H1 (cell line): ENCODE results near the gene NTRK2. TPM values are rescaled to one million over a fixed set of nuclear protein-coding genes. Genes with fewer than 3 reads are reported as not detected.

Experiments
- CTCF ChIA-PET: fragments of 300-600 bp; sonication (Branson Sonifier 250); formaldehyde crosslinking; loops from one replicate; lab custom pipeline; 2021; ENCODE audit not compliant: partially characterized antibody; lab: Charles Lee
- POLR2A ChIA-PET: fragments of 300-600 bp; sonication (Branson Sonifier 250); formaldehyde crosslinking; loops from one replicate; lab custom pipeline; 2021; ENCODE audit warnings: inconsistent platforms; ENCODE audit not compliant: partially characterized antibody; lab: Charles Lee
- DNase-seq, 2 experiments: peaks; one replicate each; pipeline versions ENCODE4 v3.0.0 to v3.0.0-alpha.2; 2010 to 2022; ENCODE audit warnings: low spot score in 2 of 2, low read depth in 1 of 2, mixed read lengths in 1 of 2
- FAIRE-seq: peaks from 2 replicates; lab custom pipeline; 2011; peaks lifted over from hg19 to GRCh38; lab: Jason Lieb, UNC
- H2AFZ ChIP-seq: 2 replicates; pipeline ENCODE4 v1.8.1; 2012; ENCODE audit warnings: low read length, inconsistent platforms
- H2AK5ac ChIP-seq: 2 replicates; pipeline ENCODE4 v1.6.1; 2013; ENCODE audit warnings: low read depth, low read length
- H2BK120ac ChIP-seq: replicated peaks from 2 replicates; pipeline ENCODE3; 2013; ENCODE audit warnings: low read depth, low read length, inconsistent platforms
- H2BK12ac ChIP-seq: 2 replicates; pipeline ENCODE4 v1.6.1; 2013; ENCODE audit warnings: low read depth, low read length
- H2BK15ac ChIP-seq: 2 replicates; pipeline ENCODE4 v1.6.1; 2013; ENCODE audit warnings: low read length
- H2BK20ac ChIP-seq: 2 replicates; pipeline ENCODE4 v1.6.1; 2013; ENCODE audit warnings: low read length
- H2BK5ac ChIP-seq: 2 replicates; pipeline ENCODE4 v1.6.1; 2013; ENCODE audit warnings: low read depth, low read length
- H3K14ac ChIP-seq: 2 replicates; pipeline ENCODE4 v1.6.1; 2013; ENCODE audit warnings: inconsistent platforms; ENCODE audit not compliant: insufficient read length
- H3K18ac ChIP-seq: 2 replicates; pipeline ENCODE4 v1.6.1; 2013; ENCODE audit warnings: low read length; ENCODE audit errors: extremely low read depth
- H3K23ac ChIP-seq: 2 replicates; pipeline ENCODE4 v1.6.1; 2013; ENCODE audit warnings: inconsistent platforms; ENCODE audit not compliant: insufficient read length
- H3K23me2 ChIP-seq: 2 replicates; pipeline ENCODE4 v1.6.1; 2013; ENCODE audit warnings: low read depth, low read length
- H3K27ac ChIP-seq: 2 replicates; pipeline ENCODE4 v1.6.1; 2011; ENCODE audit warnings: low read depth, low read length, inconsistent platforms
- H3K27me3 ChIP-seq, 4 experiments: replicated peaks in 1 of 4; 1 replicate in 1 of 4; 2 replicates in 3 of 4; pipeline versions ENCODE4 v1.6.1 to v1.8.1; 2011 to 2013; ENCODE audit warnings: low read length in 3 of 4, mild to moderate bottlenecking in 3 of 4, inconsistent platforms in 2 of 4, mixed read lengths in 2 of 4, moderate library complexity in 1 of 4; ENCODE audit not compliant: control insufficient read depth in 3 of 4, insufficient read depth in 3 of 4; ENCODE audit errors: extremely low read depth in 1 of 4
- H3K36me3 ChIP-seq, 4 experiments: 2 replicates each; pipeline versions ENCODE4 v1.6.1 to v1.8.1; 2011 to 2013; ENCODE audit warnings: mild to moderate bottlenecking in 4 of 4, low read length in 3 of 4, moderate library complexity in 2 of 4, control low read depth in 1 of 4, inconsistent platforms in 1 of 4; ENCODE audit not compliant: insufficient read depth in 4 of 4, control insufficient read depth in 2 of 4
- H3K4ac ChIP-seq: replicated peaks from 2 replicates; pipeline ENCODE3; 2013; ENCODE audit warnings: low read length, low read depth, mixed read lengths, inconsistent platforms; ENCODE audit not compliant: insufficient read length
- H3K4me1 ChIP-seq, 4 experiments: replicated peaks in 1 of 4; 1 replicate in 1 of 4; 2 replicates in 3 of 4; pipeline versions ENCODE4 v1.6.1 to v1.8.1; 2011 to 2013; ENCODE audit warnings: low read length in 3 of 4, inconsistent platforms in 2 of 4, mixed read lengths in 1 of 4; ENCODE audit not compliant: insufficient read depth in 4 of 4, control insufficient read depth in 3 of 4
- H3K4me2 ChIP-seq, 2 experiments: 2 replicates each; pipeline versions ENCODE4 v1.6.1 to v1.8.1; 2011 to 2013; ENCODE audit warnings: low read depth in 2 of 2, low read length in 2 of 2, control low read depth in 1 of 2, inconsistent platforms in 1 of 2, mild to moderate bottlenecking in 1 of 2; ENCODE audit not compliant: insufficient read depth in 1 of 2
- H3K4me3 ChIP-seq, 4 experiments: fragments of 200-600, 300-600 bp in 1 of 4; sonication (generic), shearing (Covaris generic), sonication (Bioruptor Twin) in 1 of 4; 2 replicates each; pipeline versions ENCODE4 v1.5.1 to v1.8.1; 2011 to 2016; ENCODE audit warnings: low read length in 4 of 4, low read depth in 3 of 4, control low read depth in 2 of 4, inconsistent platforms in 2 of 4, mild to moderate bottlenecking in 2 of 4, mixed read lengths in 1 of 4, moderate library complexity in 1 of 4; ENCODE audit not compliant: insufficient read depth in 2 of 4; ENCODE audit errors: extremely low read depth in 1 of 4
- H3K56ac ChIP-seq: replicated peaks from 2 replicates; pipeline ENCODE3; 2013; ENCODE audit warnings: low read depth, mild to moderate bottlenecking, mixed read lengths, low read length, inconsistent platforms; ENCODE audit not compliant: insufficient read length
- H3K79me1 ChIP-seq: 2 replicates; pipeline ENCODE4 v1.6.1; 2013; ENCODE audit warnings: low read depth, low read length, control low read depth
- H3K79me2 ChIP-seq, 2 experiments: 2 replicates each; pipeline versions ENCODE4 v1.6.1 to v1.8.1; 2012 to 2013; ENCODE audit warnings: low read length in 2 of 2, mild to moderate bottlenecking in 2 of 2, inconsistent platforms in 1 of 2; ENCODE audit not compliant: insufficient read depth in 2 of 2, control insufficient read depth in 1 of 2
- H3K9ac ChIP-seq, 4 experiments: replicated peaks in 1 of 4; 1 replicate in 1 of 4; 2 replicates in 3 of 4; pipeline versions ENCODE4 v1.6.1 to v1.8.1; 2011 to 2013; ENCODE audit warnings: low read depth in 3 of 4, low read length in 3 of 4, control low read depth in 2 of 4, mild to moderate bottlenecking in 2 of 4, moderate library complexity in 2 of 4, inconsistent platforms in 1 of 4; ENCODE audit errors: extremely low read depth in 1 of 4
- H3K9me3 ChIP-seq, 2 experiments: 2 replicates each; pipeline versions ENCODE4 v1.6.1 to v1.8.1; 2012 to 2013; ENCODE audit warnings: mild to moderate bottlenecking in 2 of 2, moderate library complexity in 2 of 2, control low read depth in 1 of 2, inconsistent platforms in 1 of 2, low read depth in 1 of 2, low read length in 1 of 2, mixed read lengths in 1 of 2; ENCODE audit not compliant: insufficient read depth in 2 of 2
- H4K20me1 ChIP-seq, 2 experiments: replicated peaks in 1 of 2; 2 replicates each; pipeline versions ENCODE3 to v1.8.1; 2011 to 2013; ENCODE audit warnings: inconsistent platforms in 2 of 2, low read length in 2 of 2, mild to moderate bottlenecking in 1 of 2; ENCODE audit not compliant: insufficient read depth in 2 of 2, control insufficient read depth in 1 of 2
- H4K5ac ChIP-seq: 2 replicates; pipeline ENCODE4 v1.6.1; 2013; ENCODE audit warnings: low read length, low read depth, mixed read lengths, inconsistent platforms; ENCODE audit not compliant: insufficient read length
- H4K8ac ChIP-seq: 2 replicates; pipeline ENCODE4 v1.8.0; 2013; ENCODE audit warnings: mild to moderate bottlenecking, moderate library complexity, low read length, inconsistent platforms; ENCODE audit not compliant: insufficient read depth; ENCODE audit errors: extremely low read depth
- H4K91ac ChIP-seq: replicated peaks from 2 replicates; pipeline ENCODE3; 2013; ENCODE audit warnings: low read length, mixed read lengths, inconsistent platforms; ENCODE audit not compliant: insufficient read length
- ASH2L ChIP-seq: fragments of 200-600, 300-600 bp; sonication (generic); IDR thresholded peaks from one replicate; pipeline ENCODE4 v1.7.1; 2017; ENCODE audit warnings: low read length
- WGBS, 2 experiments: shearing (Covaris generic) in 1 of 2; methylation state at CpG; one replicate each; pipeline versions ENCODE4 v1.1.6 to v1.1.7; 2013 to 2015; ENCODE audit warnings: low lambda C conversion rate in 2 of 2, mixed read lengths in 2 of 2, inconsistent platforms in 1 of 2, low coverage in 1 of 2, missing lambda C conversion rate in 1 of 2; ENCODE audit not compliant: insufficient replicate concordance in 2 of 2, insufficient coverage in 1 of 2, insufficient read length in 1 of 2; ENCODE audit errors: extremely low coverage in 1 of 2, missing lambda C conversion rate in 1 of 2; 5-methylcytosine and 5-hydroxymethylcytosine counted together
- polyA plus RNA-seq, 7 experiments: library from polyadenylated mRNA; depleted of rRNA in 3 of 7; stranded (reverse) in 5 of 7; unstranded in 2 of 7; fragments of >200 nt in 5 of 7; fragments of 200-250 nt in 2 of 7; gene quantifications; 1 replicate in 5 of 7; 2 replicates in 1 of 7; 4 replicates in 1 of 7; pipeline versions ENCODE4 v1.2.1 to v1.2.3, GENCODE V29; 2011 to 2013; ENCODE audit warnings: missing spikeins in 2 of 7, mixed read lengths in 2 of 7
- total RNA-seq: library from RNA; stranded (reverse); fragmentation: NEBNext Ultra II Directional; extraction: Animal tissue kit (Norgen Biotek cat#: 25700); gene quantifications from 2 replicates; pipeline ENCODE4 v1.2.1, GENCODE V29; 2021

Gene NTRK2
- total and polyA plus RNA-seq, 2 of the 8 experiments (the other 6 are each of a cell fraction or from before 2014, with no cell fraction given), result 0.03 to 0.04 TPM

DNA sequence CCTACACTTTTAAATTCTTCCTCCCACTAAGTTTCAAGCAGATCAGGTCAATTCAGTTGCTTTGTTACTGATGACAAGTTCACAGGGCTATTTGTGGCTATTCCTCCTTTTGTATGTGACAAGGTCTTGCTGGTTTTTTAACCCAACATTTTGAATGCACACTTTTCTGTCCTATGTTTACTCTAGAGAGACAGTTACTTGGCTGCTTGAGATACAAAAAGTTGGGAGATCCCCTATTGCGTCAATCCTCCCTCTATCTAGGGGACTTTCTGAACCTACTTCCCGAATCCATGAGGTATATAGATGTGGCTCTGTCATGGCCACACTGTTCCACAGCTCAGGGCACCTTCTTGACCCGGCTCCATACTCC lies 386.7 kb downstream of the NTRK2 start:
- Histone ChIP-seq H4K8ac (no peak overlapping the region), H3K4me1 (no peaks in the 10 kb centered on the region), H3K4me2 (no peak overlapping the region), H2BK12ac (no peak overlapping the region), H2AK5ac (no peak overlapping the region), H3K23ac (no peak overlapping the region), H3K4me3 (no peak overlapping the region), H3K79me1 (no peaks in the 10 kb centered on the region), H4K20me1 (no peaks in the 10 kb centered on the region), H3K18ac (no peak overlapping the region), H4K5ac (no peak overlapping the region), H3K56ac (no peak overlapping the region), H3K9ac (no peak overlapping the region), H3K23me2 (no peaks in the 10 kb centered on the region), H2BK15ac (no peak overlapping the region), H3K36me3 (no peaks in the 10 kb centered on the region), H3K27ac (no peak overlapping the region), H3K4ac (no peak overlapping the region), H2BK20ac (no peak overlapping the region), H2AFZ (no peak overlapping the region), H4K91ac (no peak overlapping the region), H3K79me2 (no peaks in the 10 kb centered on the region), H3K27me3 (no peaks in the 10 kb centered on the region), H3K9me3 (no peaks in the 10 kb centered on the region), H2BK5ac (no peak overlapping the region), H2BK120ac (no peak overlapping the region), H3K14ac (no peak overlapping the region)
- DNase-seq (no peak), FAIRE-seq (no peak)
- WGBS, 2 experiments, result 96% methylated on average over 3 of the region's 3 CpGs; no CpG with 5 or more reads in 1 of the 2 experiments
- ChIA-PET POLR2A (no interaction called here), CTCF (no interaction called here)
- no peak for TF ChIP-seq ASH2L
